ENCODE data around the gene POLDIP3. TPM values are rescaled to one million over a fixed set of nuclear protein-coding genes. Genes with fewer than 3 reads are reported as not detected.

The POLDIP3 gene, protein sequence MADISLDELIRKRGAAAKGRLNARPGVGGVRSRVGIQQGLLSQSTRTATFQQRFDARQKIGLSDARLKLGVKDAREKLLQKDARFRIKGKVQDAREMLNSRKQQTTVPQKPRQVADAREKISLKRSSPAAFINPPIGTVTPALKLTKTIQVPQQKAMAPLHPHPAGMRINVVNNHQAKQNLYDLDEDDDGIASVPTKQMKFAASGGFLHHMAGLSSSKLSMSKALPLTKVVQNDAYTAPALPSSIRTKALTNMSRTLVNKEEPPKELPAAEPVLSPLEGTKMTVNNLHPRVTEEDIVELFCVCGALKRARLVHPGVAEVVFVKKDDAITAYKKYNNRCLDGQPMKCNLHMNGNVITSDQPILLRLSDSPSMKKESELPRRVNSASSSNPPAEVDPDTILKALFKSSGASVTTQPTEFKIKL
- total RNA-seq (2012; rRNA removed) (28.1 and 33.9 TPM in 2 replicates), polyA plus RNA-seq (2012; rRNA removed) (43.6 and 45.4 TPM in 2 replicates), Bru-seq, nascent RNA (percentile 80 among the genes with signal in this experiment), BruChase-seq, experiment 1, labeled RNA remaining after a 6-hour chase (percentile 78 among the genes with signal in this experiment), BruChase-seq, experiment 2, labeled RNA remaining after a 2-hour chase (percentile 74 among the genes with signal in this experiment)
- 23.9 and 40.0 TPM in 2 replicates for polyA plus RNA-seq (2012; cell fraction: cytosol; rRNA removed)
- polyA plus RNA-seq (2012; cell fraction: nucleus; rRNA removed; ENCODE audit: low replicate concordance), result 29.6 and 46.7 TPM in 2 replicates
- long read RNA-seq, transcript POLDIP3-201 (9 exons, 3,441 nt), result major isoform, 53 of 123 reads
- long read RNA-seq, transcript POLDIP3-203 (8 exons, 3,323 nt), result minor isoform, 13 of 123 reads
- long read RNA-seq, partial matches to known transcripts, result 14 of 123 reads
- long read RNA-seq, other reads (novel, unspliced or antisense), result 42 of 123 reads

DNA sequence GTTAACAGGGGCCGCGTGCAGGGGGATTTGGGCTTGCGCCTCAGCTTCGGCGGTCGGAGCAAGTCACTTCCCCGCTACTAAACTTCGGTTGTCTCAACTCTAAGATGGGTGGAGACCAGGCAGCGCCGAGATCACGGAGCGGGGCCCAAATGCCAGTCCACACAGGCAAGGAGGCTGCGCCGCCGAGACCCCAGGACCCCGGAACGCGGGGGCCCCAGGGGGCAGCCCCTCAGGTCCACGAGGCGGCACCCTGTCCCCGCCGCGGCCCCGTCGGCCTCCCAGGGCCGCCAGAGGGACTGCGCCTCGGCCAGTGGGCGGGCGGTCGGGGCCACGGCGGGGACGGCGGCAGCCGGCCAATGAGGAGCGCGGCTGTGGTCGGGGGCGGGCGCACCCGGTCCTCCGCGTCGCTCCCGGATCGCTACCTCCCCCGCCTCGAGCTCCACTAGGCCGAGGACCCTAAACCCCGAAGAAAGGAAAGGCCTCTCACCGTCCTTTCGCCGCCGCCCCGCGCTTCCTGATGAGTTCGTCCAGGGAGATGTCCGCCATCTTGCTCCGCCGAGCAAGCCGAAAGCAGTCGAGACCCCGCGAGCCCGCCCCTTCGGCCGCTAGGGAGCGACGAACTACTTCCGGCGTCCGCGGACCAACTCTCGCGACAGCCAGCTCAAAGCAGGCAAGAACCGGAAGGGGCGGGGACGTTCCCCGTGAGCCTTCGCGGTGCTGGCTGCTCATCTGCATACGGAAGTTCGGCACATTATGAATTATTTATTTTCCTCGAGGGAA, at the start of gene POLDIP3:
Gene POLDIP3 (minus strand): TSS at position 572 of the 780 bp plus-strand sequence. CDS start 26 bp downstream, at position 546.
- H3K4ac ChIP-seq (ENCODE audit: low read depth, low read length), result peak within 1 kb of the TSS; percentile 97
- H3K9me1 ChIP-seq (ENCODE audit: insufficient read depth, low read length), result peaks cover 24% of the 10 kb centered on the region
- peak within 1 kb of the TSS; percentile 98 for H3K9ac ChIP-seq (ENCODE audit: low read depth, low read length)
- H3K9me3 ChIP-seq (ENCODE audit: control insufficient read depth, insufficient read depth, low read length), result no peaks in the 10 kb centered on the region
- POLR2A ChIA-PET (ENCODE audit: unreplicated experiment), result interaction anchor here (0.5 to 1.3 kb wide), 7 partner anchors 20 to 320 kb away, joined by 3 to 8 read pairs (median 3); partner anchors contain the start of gene CYB5R3
- H3K27ac ChIP-seq (ENCODE audit: insufficient read depth, low read length), result peak within 1 kb of the TSS; percentile 99
- peaks cover 9% of the 10 kb centered on the region for H3K36me3 ChIP-seq (ENCODE audit: control insufficient read depth, insufficient read depth, low read length)
- in situ Hi-C loops (cut with MboI; ENCODE audit: low sequenced_read_pairs), result no loop called here
- peak within 1 kb of the TSS; percentile 97 for H2AK9ac ChIP-seq (replicated peaks; ENCODE audit: low read depth, low read length, poor library complexity)
- peak within 1 kb of the TSS; percentile 98 for H3K56ac ChIP-seq (ENCODE audit: extremely low read depth, insufficient read depth, low read length)
- peak within 1 kb of the TSS; percentile 98 for H2BK5ac ChIP-seq (ENCODE audit: low read depth, low read length, poor library complexity, severe bottlenecking)
- H3K23ac ChIP-seq (ENCODE audit: low read depth, low read length), result peak within 1 kb of the TSS; percentile 90
- H3K4me3 ChIP-seq (ENCODE audit: insufficient read depth, low read depth, low read length), result peak within 1 kb of the TSS; percentile 75
- no peaks in the 10 kb centered on the region for H3K27me3 ChIP-seq (ENCODE audit: control insufficient read depth, insufficient read depth, low read length)
- BruUV-seq (replicated peaks), result no TSS peak
- peak within 1 kb of the TSS; percentile 3 to 98 for H4K8ac ChIP-seq (ENCODE audit: low read depth in 2 of 2, low read length in 2 of 2)
- dilution Hi-C loops (cut with HindIII; ENCODE audit: low sequenced_read_pairs, unreplicated experiment), result no loop called here
- ATAC-seq (ENCODE audit: low read depth), result peak; percentile 74
- H2BK15ac ChIP-seq (ENCODE audit: low read depth, low read length), result peak within 1 kb of the TSS; percentile 66; the same call in 1 of the 3 replicates
- peak within 1 kb of the TSS; percentile 84 for H2AK5ac ChIP-seq (ENCODE audit: low read depth, low read length)
- H4K91ac ChIP-seq (ENCODE audit: insufficient read depth, low read depth, low read length), result peak within 1 kb of the TSS; percentile 98
- H4K5ac ChIP-seq (ENCODE audit: low read depth, low read length), result peak within 1 kb of the TSS; percentile 97
- peaks cover 20% of the 10 kb centered on the region for H3K4me1 ChIP-seq (ENCODE audit: control insufficient read depth, insufficient read depth, low read length)
- H3K4me2 ChIP-seq (ENCODE audit: low read depth, low read length), result peak within 1 kb of the TSS; percentile 99
- 0% methylated on average over 41 of the region's 85 CpGs; no CpG with 5 or more reads in 1 of the 2 experiments for WGBS, 2 experiments (ENCODE audit: extremely low coverage in 2 of 2, insufficient read length in 1 of 2)
- peak within 1 kb of the TSS; percentile 98 for H2AFZ ChIP-seq (replicated peaks; ENCODE audit: low read length, poor library complexity)
- peak within 1 kb of the TSS; percentile 97 for H2BK120ac ChIP-seq (ENCODE audit: low read depth, low read length)
- intact Hi-C loops (cut with micrococcal nuclease), result no loop called here
- H3K14ac ChIP-seq (replicated peaks; ENCODE audit: low read depth, low read length), result peak within 1 kb of the TSS; percentile 98
- H3K79me1 ChIP-seq (ENCODE audit: low read depth in 1 of 2, low read length in 2 of 2), result peaks cover 4 to 44% of the 10 kb centered on the region in 2 experiments; a peak in 3 of 4 replicates
- CTCF ChIA-PET, result no interaction called here
- H4K20me1 ChIP-seq (ENCODE audit: insufficient read depth, low read length), result peaks cover 42% of the 10 kb centered on the region
- H3K18ac ChIP-seq (ENCODE audit: low read depth, low read length), result peak within 1 kb of the TSS; percentile 98
- H2BK20ac ChIP-seq (ENCODE audit: low read depth, low read length), result peak within 1 kb of the TSS; percentile 84; the same call in 1 of the 2 replicates
- DNase-seq, result peak; percentile 98
- TF ChIP-seq, protein P1, sequence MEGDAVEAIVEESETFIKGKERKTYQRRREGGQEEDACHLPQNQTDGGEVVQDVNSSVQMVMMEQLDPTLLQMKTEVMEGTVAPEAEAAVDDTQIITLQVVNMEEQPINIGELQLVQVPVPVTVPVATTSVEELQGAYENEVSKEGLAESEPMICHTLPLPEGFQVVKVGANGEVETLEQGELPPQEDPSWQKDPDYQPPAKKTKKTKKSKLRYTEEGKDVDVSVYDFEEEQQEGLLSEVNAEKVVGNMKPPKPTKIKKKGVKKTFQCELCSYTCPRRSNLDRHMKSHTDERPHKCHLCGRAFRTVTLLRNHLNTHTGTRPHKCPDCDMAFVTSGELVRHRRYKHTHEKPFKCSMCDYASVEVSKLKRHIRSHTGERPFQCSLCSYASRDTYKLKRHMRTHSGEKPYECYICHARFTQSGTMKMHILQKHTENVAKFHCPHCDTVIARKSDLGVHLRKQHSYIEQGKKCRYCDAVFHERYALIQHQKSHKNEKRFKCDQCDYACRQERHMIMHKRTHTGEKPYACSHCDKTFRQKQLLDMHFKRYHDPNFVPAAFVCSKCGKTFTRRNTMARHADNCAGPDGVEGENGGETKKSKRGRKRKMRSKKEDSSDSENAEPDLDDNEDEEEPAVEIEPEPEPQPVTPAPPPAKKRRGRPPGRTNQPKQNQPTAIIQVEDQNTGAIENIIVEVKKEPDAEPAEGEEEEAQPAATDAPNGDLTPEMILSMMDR (conservative IDR thresholded peaks at IDR 0.05; ENCODE audit: low read depth, low read length), result peak; percentile 34
- TF ChIP-seq POLR2A (IDR thresholded peaks at IDR 0.05; ENCODE audit: low read depth, low read length) (no peak; the same call in none of the 2 replicates), FOS (IDR thresholded peaks at IDR 0.05; ENCODE audit: low read depth, low read length) (no peak), SMC3 (IDR thresholded peaks at IDR 0.05; ENCODE audit: low read depth, low read length) (no peak), CHD1 (IDR thresholded peaks at IDR 0.05; ENCODE audit: low read depth, low read length) (0 out of 2 replicates have a peak, but pooled peaks have one; percentile 54), MXI1 (IDR thresholded peaks at IDR 0.05; ENCODE audit: borderline replicate concordance, low read depth, low read length) (0 out of 2 replicates have a peak, but pooled peaks have one; percentile 49), BHLHE40 (IDR thresholded peaks at IDR 0.05; ENCODE audit: low read depth, low read length) (no peak)
- TF ChIP-seq, protein P2, sequence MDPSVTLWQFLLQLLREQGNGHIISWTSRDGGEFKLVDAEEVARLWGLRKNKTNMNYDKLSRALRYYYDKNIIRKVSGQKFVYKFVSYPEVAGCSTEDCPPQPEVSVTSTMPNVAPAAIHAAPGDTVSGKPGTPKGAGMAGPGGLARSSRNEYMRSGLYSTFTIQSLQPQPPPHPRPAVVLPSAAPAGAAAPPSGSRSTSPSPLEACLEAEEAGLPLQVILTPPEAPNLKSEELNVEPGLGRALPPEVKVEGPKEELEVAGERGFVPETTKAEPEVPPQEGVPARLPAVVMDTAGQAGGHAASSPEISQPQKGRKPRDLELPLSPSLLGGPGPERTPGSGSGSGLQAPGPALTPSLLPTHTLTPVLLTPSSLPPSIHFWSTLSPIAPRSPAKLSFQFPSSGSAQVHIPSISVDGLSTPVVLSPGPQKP (IDR thresholded peaks at IDR 0.05; ENCODE audit: borderline replicate concordance, low read depth, low read length), result peak; percentile 66; the same call in 1 of the 2 replicates
- TF ChIP-seq, protein P3, sequence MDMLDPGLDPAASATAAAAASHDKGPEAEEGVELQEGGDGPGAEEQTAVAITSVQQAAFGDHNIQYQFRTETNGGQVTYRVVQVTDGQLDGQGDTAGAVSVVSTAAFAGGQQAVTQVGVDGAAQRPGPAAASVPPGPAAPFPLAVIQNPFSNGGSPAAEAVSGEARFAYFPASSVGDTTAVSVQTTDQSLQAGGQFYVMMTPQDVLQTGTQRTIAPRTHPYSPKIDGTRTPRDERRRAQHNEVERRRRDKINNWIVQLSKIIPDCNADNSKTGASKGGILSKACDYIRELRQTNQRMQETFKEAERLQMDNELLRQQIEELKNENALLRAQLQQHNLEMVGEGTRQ (IDR thresholded peaks at IDR 0.05; ENCODE audit: low read depth, low read length), result no peak
